ENCODE data around the gene LARGE1.
A peak's percentile ranks its signal among the peaks of the same experiment; 100 is the strongest.

The LARGE1 gene

GRCh38 chr22:33920197-33920540 is at the start of gene LARGE1:
TSS of gene LARGE1 (minus strand) at chr22:33920476.
- peaks cover 80% of the 10 kb centered on the region for H3K27me3 Mint-ChIP-seq
- intact Hi-C loops (cut with micrococcal nuclease), result loop anchor here (5.0 kb wide), 1 partner anchor 192 kb away; no protein-coding TSS in a partner anchor

GRCh38 chr22:33969045-33969444 is 48.8 kb upstream of the LARGE1 start:
- no peaks in the 10 kb centered on the region for H3K36me3 Mint-ChIP-seq (ENCODE audit: low read depth)
- H3K27ac Mint-ChIP-seq, result no peak overlapping the region
- no peaks in the 10 kb centered on the region for H3K4me1 Mint-ChIP-seq (ENCODE audit: low read depth)
- H3K9me3 Mint-ChIP-seq, result peaks cover 12% of the 10 kb centered on the region
- no peaks in the 10 kb centered on the region for H3K27me3 Mint-ChIP-seq
- no peak overlapping the region for H3K4me3 Mint-ChIP-seq
- intact Hi-C loops (cut with micrococcal nuclease), result no loop called here

More at GRCh38 chr22:33920197-33920540, at the start of gene LARGE1:
- Mint-ChIP-seq H3K36me3 (ENCODE audit: low read depth) (no peaks in the 10 kb centered on the region), H3K27ac (no peak within 1 kb of the TSS), H3K4me3 (peak within 1 kb of the TSS; percentile 72), H3K4me1 (ENCODE audit: low read depth) (peaks cover 24% of the 10 kb centered on the region), H3K9me3 (no peaks in the 10 kb centered on the region)

- Mint-ChIP-seq H3K27ac (no peak overlapping the region), H3K27me3 (no peaks in the 10 kb centered on the region), H3K36me3 (ENCODE audit: low read depth) (no peaks in the 10 kb centered on the region), H3K4me3 (no peak overlapping the region), H3K9me3 (no peaks in the 10 kb centered on the region), H3K4me1 (ENCODE audit: low read depth) (no peaks in the 10 kb centered on the region)
- intact Hi-C loops (cut with micrococcal nuclease), result no loop called here
These were observed 43.8 kb upstream of the LARGE1 start for GRCh38 chr22:33964121-33964520.

- no peaks in the 10 kb centered on the region for H3K9me3 Mint-ChIP-seq
- H3K4me3 Mint-ChIP-seq, result no peak overlapping the region
- H3K4me1 Mint-ChIP-seq (ENCODE audit: low read depth), result no peaks in the 10 kb centered on the region
- no peaks in the 10 kb centered on the region for H3K36me3 Mint-ChIP-seq (ENCODE audit: low read depth)
- H3K27me3 Mint-ChIP-seq, result no peaks in the 10 kb centered on the region
- intact Hi-C loops (cut with micrococcal nuclease), result no loop called here
- no peak overlapping the region for H3K27ac Mint-ChIP-seq
These were observed 42.1 kb upstream of the LARGE1 start for GRCh38 chr22:33962409-33962808.

- Mint-ChIP-seq H3K9me3 (no peaks in the 10 kb centered on the region), H3K4me1 (ENCODE audit: low read depth) (no peaks in the 10 kb centered on the region), H3K27ac (no peak overlapping the region), H3K27me3 (no peaks in the 10 kb centered on the region), H3K36me3 (ENCODE audit: low read depth) (no peaks in the 10 kb centered on the region), H3K4me3 (no peak overlapping the region)
- intact Hi-C loops (cut with micrococcal nuclease), result no loop called here
These were observed 38.5 kb upstream of the LARGE1 start for GRCh38 chr22:33958741-33959140.

- H3K4me1 Mint-ChIP-seq (ENCODE audit: low read depth), result no peaks in the 10 kb centered on the region
- no peaks in the 10 kb centered on the region for H3K9me3 Mint-ChIP-seq
- H3K4me3 Mint-ChIP-seq, result no peak overlapping the region
- intact Hi-C loops (cut with micrococcal nuclease), result no loop called here
- no peaks in the 10 kb centered on the region for H3K36me3 Mint-ChIP-seq (ENCODE audit: low read depth)
- no peak overlapping the region for H3K27ac Mint-ChIP-seq
- H3K27me3 Mint-ChIP-seq, result no peaks in the 10 kb centered on the region
These were observed 36.8 kb upstream of the LARGE1 start for GRCh38 chr22:33957086-33957485.

- Mint-ChIP-seq H3K9me3 (no peaks in the 10 kb centered on the region), H3K27me3 (no peaks in the 10 kb centered on the region), H3K4me3 (no peak overlapping the region), H3K4me1 (ENCODE audit: low read depth) (no peaks in the 10 kb centered on the region), H3K27ac (no peak overlapping the region), H3K36me3 (ENCODE audit: low read depth) (no peaks in the 10 kb centered on the region)
- intact Hi-C loops (cut with micrococcal nuclease), result no loop called here
These were observed 32.5 kb upstream of the LARGE1 start for GRCh38 chr22:33952776-33953175.

- H3K4me1 Mint-ChIP-seq (ENCODE audit: low read depth), result no peaks in the 10 kb centered on the region
- peaks cover 16% of the 10 kb centered on the region for H3K9me3 Mint-ChIP-seq
- H3K27me3 Mint-ChIP-seq, result no peaks in the 10 kb centered on the region
- intact Hi-C loops (cut with micrococcal nuclease), result no loop called here
- no peaks in the 10 kb centered on the region for H3K36me3 Mint-ChIP-seq (ENCODE audit: low read depth)
- no peak overlapping the region for H3K27ac Mint-ChIP-seq
- H3K4me3 Mint-ChIP-seq, result no peak overlapping the region
These were observed 20.5 kb upstream of the LARGE1 start for GRCh38 chr22:33940741-33941140.

GRCh38 chr22:33932997-33933396 is 12.7 kb upstream of the LARGE1 start:
- Mint-ChIP-seq H3K4me3 (no peak overlapping the region), H3K9me3 (no peaks in the 10 kb centered on the region), H3K36me3 (ENCODE audit: low read depth) (no peaks in the 10 kb centered on the region), H3K27me3 (peaks cover 3% of the 10 kb centered on the region), H3K27ac (no peak overlapping the region), H3K4me1 (ENCODE audit: low read depth) (no peaks in the 10 kb centered on the region)
- intact Hi-C loops (cut with micrococcal nuclease), result no loop called here

- H3K9me3 Mint-ChIP-seq, result no peaks in the 10 kb centered on the region
- no peak overlapping the region for H3K27ac Mint-ChIP-seq
- H3K4me1 Mint-ChIP-seq (ENCODE audit: low read depth), result no peaks in the 10 kb centered on the region
- peaks cover 6% of the 10 kb centered on the region for H3K27me3 Mint-ChIP-seq
- intact Hi-C loops (cut with micrococcal nuclease), result no loop called here
- H3K36me3 Mint-ChIP-seq (ENCODE audit: low read depth), result no peaks in the 10 kb centered on the region
- no peak overlapping the region for H3K4me3 Mint-ChIP-seq
These were observed 11.1 kb upstream of the LARGE1 start for GRCh38 chr22:33931406-33931805.

- intact Hi-C loops (cut with micrococcal nuclease), result no loop called here
- H3K27me3 Mint-ChIP-seq, result peaks cover 37% of the 10 kb centered on the region
These were observed 7.5 kb upstream of the LARGE1 start for GRCh38 chr22:33927752-33928151.

GRCh38 chr22:33925194-33925593 is 4.9 kb upstream of the LARGE1 start:
- intact Hi-C loops (cut with micrococcal nuclease), result no loop called here
- H3K27me3 Mint-ChIP-seq, result peaks cover 54% of the 10 kb centered on the region
- no peak overlapping the region for H3K4me3 Mint-ChIP-seq
- no peak overlapping the region for H3K27ac Mint-ChIP-seq
- no peaks in the 10 kb centered on the region for H3K36me3 Mint-ChIP-seq (ENCODE audit: low read depth)
- H3K9me3 Mint-ChIP-seq, result no peaks in the 10 kb centered on the region
- peaks cover 18% of the 10 kb centered on the region for H3K4me1 Mint-ChIP-seq (ENCODE audit: low read depth)

More at GRCh38 chr22:33927752-33928151, 7.5 kb upstream of the LARGE1 start:
- H3K36me3 Mint-ChIP-seq (ENCODE audit: low read depth), result no peaks in the 10 kb centered on the region
- H3K9me3 Mint-ChIP-seq, result no peaks in the 10 kb centered on the region
- H3K4me3 Mint-ChIP-seq, result no peak overlapping the region
- H3K27ac Mint-ChIP-seq, result no peak overlapping the region
- H3K4me1 Mint-ChIP-seq (ENCODE audit: low read depth), result peaks cover 3% of the 10 kb centered on the region

GRCh38 chr22:33923660-33924246 is 3.5 kb upstream of the LARGE1 start:
- intact Hi-C loops (cut with micrococcal nuclease), result loop anchor here (5.0 kb wide), 1 partner anchor 189 kb away; no protein-coding TSS in a partner anchor
- peaks cover 67% of the 10 kb centered on the region for H3K27me3 Mint-ChIP-seq

GRCh38 chr22:33923033-33923432 is 2.8 kb upstream of the LARGE1 start:
- intact Hi-C loops (cut with micrococcal nuclease), result loop anchor here (5.0 kb wide), 1 partner anchor 189 kb away; no protein-coding TSS in a partner anchor
- H3K36me3 Mint-ChIP-seq (ENCODE audit: low read depth), result no peaks in the 10 kb centered on the region
- no peak overlapping the region for H3K27ac Mint-ChIP-seq
- peak overlapping the region; percentile 30 for H3K4me3 Mint-ChIP-seq
- H3K27me3 Mint-ChIP-seq, result peaks cover 74% of the 10 kb centered on the region
- H3K9me3 Mint-ChIP-seq, result no peaks in the 10 kb centered on the region
- H3K4me1 Mint-ChIP-seq (ENCODE audit: low read depth), result peaks cover 24% of the 10 kb centered on the region

More at GRCh38 chr22:33923660-33924246, 3.5 kb upstream of the LARGE1 start:
- no peaks in the 10 kb centered on the region for H3K36me3 Mint-ChIP-seq (ENCODE audit: low read depth)
- peaks cover 24% of the 10 kb centered on the region for H3K4me1 Mint-ChIP-seq (ENCODE audit: low read depth)
- H3K9me3 Mint-ChIP-seq, result no peaks in the 10 kb centered on the region
- no peak overlapping the region for H3K4me3 Mint-ChIP-seq
- no peak overlapping the region for H3K27ac Mint-ChIP-seq

GRCh38 chr22:33922349-33922681 is 2.0 kb upstream of the LARGE1 start:
- peak overlapping the region; percentile 70 for H3K4me3 Mint-ChIP-seq
- H3K4me1 Mint-ChIP-seq (ENCODE audit: low read depth), result peaks cover 24% of the 10 kb centered on the region
- H3K36me3 Mint-ChIP-seq (ENCODE audit: low read depth), result no peaks in the 10 kb centered on the region
- intact Hi-C loops (cut with micrococcal nuclease), result loop anchor here (5.0 kb wide), 1 partner anchor 190 kb away; no protein-coding TSS in a partner anchor
- peaks cover 81% of the 10 kb centered on the region for H3K27me3 Mint-ChIP-seq
- no peaks in the 10 kb centered on the region for H3K9me3 Mint-ChIP-seq
- H3K27ac Mint-ChIP-seq, result no peak overlapping the region

Data from dendritic cell treated with granulocyte-macrophage colony-stimulating factor and Interleukin-4, amounts not matched to agents 40 ng/mL and 50 ng/mL, for 4 days (primary cell).